Gastroesophageal sphincter (tissue), 4 donors: Measurements from ENCODE around the gene BHMT2. TPM values are rescaled to one million over a fixed set of nuclear protein-coding genes. Genes with fewer than 3 reads are reported as not detected.

Source experiments
- ATAC-seq: fragments of 150-250 bp; one replicate; pipeline ENCODE4 v1.9.1; 2016; ENCODE audit warnings: mild to moderate bottlenecking, moderate library complexity
- H3K27ac ChIP-seq, 4 donors: fragments of 200-600 bp; sonication (generic) in 3 of 4; 1 replicate in 3 of 4; 2 replicates in 1 of 4; pipeline ENCODE4 v1.5.1; 2016 to 2019
- H3K27me3 ChIP-seq: fragments of 200-600 bp; sonication (generic); one replicate; pipeline ENCODE4 v1.5.1; 2019
- H3K36me3 ChIP-seq, 2 donors: fragments of 200-600 bp; sonication (generic); one replicate each; pipeline ENCODE4 v1.5.1; 2019; ENCODE audit warnings: control low read depth in 1 of 2
- H3K4me1 ChIP-seq, 3 donors: fragments of 200-600 bp; sonication (generic); 1 replicate in 2 of 3; 2 replicates in 1 of 3; pipeline ENCODE4 v1.5.1; 2016 to 2019; ENCODE audit warnings: control low read depth in 2 of 3
- H3K4me3 ChIP-seq, 2 donors: fragments of 200-600 bp; sonication (generic); one replicate each; pipeline ENCODE4 v1.5.1; 2019; ENCODE audit warnings: mild to moderate bottlenecking in 1 of 2, moderate library complexity in 1 of 2
- H3K9me3 ChIP-seq, 3 donors: fragments of 200-600 bp; sonication (generic); one replicate each; pipeline ENCODE4 v1.5.1; 2017 to 2019; ENCODE audit warnings: control low read depth in 2 of 3
- CTCF ChIP-seq, 4 experiments: fragments of 200-600 bp in 2 of 4; fragments of 450-650 bp in 2 of 4; sonication (generic) in 1 of 4; IDR thresholded peaks; one replicate each; pipeline ENCODE4 v1.5.1; 2017 to 2019; ENCODE audit warnings: antibody characterized with exemption in 4 of 4, mild to moderate bottlenecking in 2 of 4, moderate library complexity in 2 of 4
- EP300 ChIP-seq: sonication (generic); formaldehyde crosslinking; IDR thresholded peaks from one replicate; pipeline ENCODE4 v1.6.1; 2017; ENCODE audit warnings: antibody characterized with exemption, mild to moderate bottlenecking
- POLR2A ChIP-seq, 2 donors: fragments of 450-650 bp; IDR thresholded peaks; one replicate each; pipeline ENCODE4 v1.6.1; 2017; ENCODE audit warnings: antibody characterized with exemption in 2 of 2, mild to moderate bottlenecking in 2 of 2, moderate library complexity in 1 of 2
- POLR2AphosphoS5 ChIP-seq: sonication (generic); formaldehyde crosslinking; IDR thresholded peaks from one replicate; pipeline ENCODE4 v1.6.1; 2017; ENCODE audit warnings: antibody characterized with exemption
- WGBS, 2 donors: methylation state at CpG; one replicate each; pipeline ENCODE4 v1.1.5; 2018; ENCODE audit warnings: low coverage in 1 of 2; 5-methylcytosine and 5-hydroxymethylcytosine counted together
- total RNA-seq, 4 donors: library from RNA; depleted of rRNA; stranded (reverse); fragments of >200 nt; gene quantifications; one replicate each; pipeline ENCODE4 v1.1.0, GENCODE V29; 2016

BHMT2 gene
- total RNA-seq, 4 donors from 2014 or later, result 41.9 to 105 (median 54.8) TPM

GRCh38 chr5:79047199-79047598 is 22.4 kb upstream of the BHMT2 start:
- peaks cover 0 to 7% (median 0%) of the 10 kb centered on the region in 3 donors for H3K9me3 ChIP-seq
- ATAC-seq, result no peak
- H3K4me1 ChIP-seq, result no peaks in the 10 kb centered on the region
- WGBS, 2 donors, result 82 to 92% methylated on average over 3 of the region's 3 CpGs
- no peaks in the 10 kb centered on the region for H3K36me3 ChIP-seq
- TF ChIP-seq POLR2A (IDR thresholded peaks at IDR 0.05), result no peak
- no peak for TF ChIP-seq CTCF (IDR thresholded peaks at IDR 0.05)
- no peak for TF ChIP-seq POLR2AphosphoS5
- no peak for TF ChIP-seq EP300
- no peaks in the 10 kb centered on the region for H3K27me3 ChIP-seq
- no peak overlapping the region for H3K4me3 ChIP-seq
- H3K27ac ChIP-seq, result no peak overlapping the region

- TF ChIP-seq POLR2A (IDR thresholded peaks at IDR 0.05) (no peak), CTCF (IDR thresholded peaks at IDR 0.05) (no peak), EP300 (no peak), POLR2AphosphoS5 (no peak)
- Histone ChIP-seq H3K27ac (no peak overlapping the region), H3K9me3 (peaks cover 0 to 8% (median 0%) of the 10 kb centered on the region in 3 donors), H3K27me3 (no peaks in the 10 kb centered on the region), H3K36me3 (peaks cover 0 to 3% of the 10 kb centered on the region in 2 donors), H3K4me3 (no peak overlapping the region), H3K4me1 (no peaks in the 10 kb centered on the region)
- ATAC-seq, result no peak
Measured at GRCh38 chr5:79048437-79048836, 21.1 kb upstream of the BHMT2 start.

GRCh38 chr5:79050498-79050897 is 19.1 kb upstream of the BHMT2 start:
- no peak for ATAC-seq
- peaks cover 0 to 8% (median 0%) of the 10 kb centered on the region in 3 donors for H3K9me3 ChIP-seq
- 83 to 94% methylated on average over 2 to 3 of the region's 3 CpGs for WGBS, 2 donors
- H3K36me3 ChIP-seq, result peaks cover 0 to 3% of the 10 kb centered on the region in 2 donors
- TF ChIP-seq EP300 (no peak), POLR2A (IDR thresholded peaks at IDR 0.05) (no peak), CTCF (IDR thresholded peaks at IDR 0.05) (no peak), POLR2AphosphoS5 (no peak)
- no peak overlapping the region for H3K4me3 ChIP-seq
- H3K4me1 ChIP-seq, result no peaks in the 10 kb centered on the region
- no peak overlapping the region for H3K27ac ChIP-seq
- H3K27me3 ChIP-seq, result no peaks in the 10 kb centered on the region

GRCh38 chr5:79053321-79053720 is 16.2 kb upstream of the BHMT2 start:
- Histone ChIP-seq H3K27me3 (no peaks in the 10 kb centered on the region), H3K9me3 (peaks cover 0 to 8% (median 0%) of the 10 kb centered on the region in 3 donors), H3K36me3 (peaks cover 0 to 3% of the 10 kb centered on the region in 2 donors), H3K4me3 (no peak overlapping the region), H3K27ac (no peak overlapping the region), H3K4me1 (no peaks in the 10 kb centered on the region)
- ATAC-seq, result no peak
- WGBS, 2 donors, result 90 to 92% methylated on average over 3 to 4 of the region's 4 CpGs
- TF ChIP-seq POLR2AphosphoS5 (no peak), EP300 (no peak), POLR2A (IDR thresholded peaks at IDR 0.05) (no peak), CTCF (IDR thresholded peaks at IDR 0.05) (no peak)

- TF ChIP-seq POLR2A (IDR thresholded peaks at IDR 0.05) (no peak), CTCF (IDR thresholded peaks at IDR 0.05) (no peak), EP300 (no peak), POLR2AphosphoS5 (no peak)
- H3K27me3 ChIP-seq, result no peaks in the 10 kb centered on the region
- H3K4me3 ChIP-seq, result no peak overlapping the region
- no peak overlapping the region for H3K27ac ChIP-seq
- WGBS, 2 donors, result 69 to 100% methylated on average over 1 of the region's 1 CpG
- no peak for ATAC-seq
- peaks cover 0 to 8% (median 0%) of the 10 kb centered on the region in 3 donors for H3K9me3 ChIP-seq
- peaks cover 0 to 3% of the 10 kb centered on the region in 2 donors for H3K36me3 ChIP-seq
- no peaks in the 10 kb centered on the region for H3K4me1 ChIP-seq
Measured at GRCh38 chr5:79055017-79055416, 14.6 kb upstream of the BHMT2 start.
